HG03135 (cell line): ENCODE results near the gene SDHAF4.
"Not testable (repeated sequence)": the region's sequence is repeated elsewhere in the genome, so short reads cannot be mapped to it uniquely, and the experiment has no call there.

Source experiments
- ATAC-seq: cut with Tn5 transposase; IDR thresholded peaks from one replicate; pipeline ENCODE4 v1.9.1; 2021; ENCODE audit warnings: mild to moderate bottlenecking, moderate library complexity; ENCODE audit not compliant: unreplicated experiment

SDHAF4 gene

GRCh38 chr6:70566751-70567382, at the start of gene SDHAF4:
Gene SDHAF4 (plus strand): TSS chr6:70566930. CDS start chr6:70566941, 11 bp downstream.
- ATAC-seq = peak; percentile 99

- no peak for ATAC-seq
Measured at GRCh38 chr6:70518723-70519122, 48.0 kb upstream of the SDHAF4 start.

- no peak for ATAC-seq
Measured at GRCh38 chr6:70520575-70520974, 46.2 kb upstream of the SDHAF4 start.

- no peak for ATAC-seq
Measured at GRCh38 chr6:70524721-70525286, 41.9 kb upstream of the SDHAF4 start.

- ATAC-seq = no peak
Measured at GRCh38 chr6:70527071-70527737, 39.5 kb upstream of the SDHAF4 start.

- no peak for ATAC-seq
Measured at GRCh38 chr6:70530023-70530422, 36.7 kb upstream of the SDHAF4 start.

- no peak for ATAC-seq
Measured at GRCh38 chr6:70531133-70531532, 35.6 kb upstream of the SDHAF4 start.

- no peak for ATAC-seq
Measured at GRCh38 chr6:70537266-70537665, 29.5 kb upstream of the SDHAF4 start.

GRCh38 chr6:70538376-70538775, 28.4 kb upstream of the SDHAF4 start:
- peak; percentile 70 for ATAC-seq

- ATAC-seq = no peak
Measured at GRCh38 chr6:70547313-70547712, 19.4 kb upstream of the SDHAF4 start.

- ATAC-seq = no peak
Measured at GRCh38 chr6:70547905-70548304, 18.8 kb upstream of the SDHAF4 start.

- ATAC-seq = no peak
Measured at GRCh38 chr6:70549327-70549726, 17.4 kb upstream of the SDHAF4 start.

GRCh38 chr6:70551566-70551965, 15.2 kb upstream of the SDHAF4 start:
- ATAC-seq = no peak

- not testable (repeated sequence) for ATAC-seq
Measured at GRCh38 chr6:70552286-70552940, 14.3 kb upstream of the SDHAF4 start.

- no peak for ATAC-seq
Measured at GRCh38 chr6:70552974-70553373, 13.8 kb upstream of the SDHAF4 start.

GRCh38 chr6:70557998-70558397, 8.7 kb upstream of the SDHAF4 start:
- ATAC-seq = no peak

GRCh38 chr6:70562401-70562800, 4.3 kb upstream of the SDHAF4 start:
- not testable (repeated sequence) for ATAC-seq

GRCh38 chr6:70563530-70563929, 3.2 kb upstream of the SDHAF4 start:
- ATAC-seq = no peak

- ATAC-seq = no peak
Measured at GRCh38 chr6:70574643-70575042, 7.9 kb downstream of the SDHAF4 start.

GRCh38 chr6:70575899-70576495, 9.3 kb downstream of the SDHAF4 start:
- ATAC-seq = no peak

GRCh38 chr6:70586114-70586513, 19.4 kb downstream of the SDHAF4 start:
- peak; percentile 94 for ATAC-seq
